Astrocyte of the spinal cord (primary cell): ENCODE results near the gene PI4K2B.
"Not testable (repeated sequence)": the region's sequence is repeated elsewhere in the genome, so short reads cannot be mapped to it uniquely, and the experiment has no call there.

Experiments used
- DNase-seq: peaks from one replicate; pipeline ENCODE4 v3.0.0; 2011; ENCODE audit warnings: low read depth, low spot score
- H3K4me3 ChIP-seq: 2 replicates; pipeline ENCODE4 v1.5.1; 2011; ENCODE audit warnings: low read depth, mild to moderate bottlenecking, low read length, moderate library complexity
- CTCF ChIP-seq: IDR thresholded peaks from 2 replicates; pipeline ENCODE4 v1.5.1; 2012; ENCODE audit warnings: low read depth, mild to moderate bottlenecking, low read length, inconsistent platforms
- in situ Hi-C: cut with HindIII; loops from 2 replicates; pipeline ENCODE4 v1.10.0; 2017; ENCODE audit warnings: low sequenced_read_pairs

PI4K2B gene

GRCh38 chr4:25312496-25313200, 78.8 kb downstream of the PI4K2B start, which contains the start of gene ZCCHC4:
ZCCHC4 (plus strand) TSS chr4:25312774; CDS start chr4:25312810, 36 bp downstream.
- TF ChIP-seq CTCF: peak; percentile 97
- peak within 1 kb of the TSS; percentile 73 for H3K4me3 ChIP-seq
- DNase-seq: peak; percentile 95
- in situ Hi-C loops: no loop called here

GRCh38 chr4:25313201-25313895, 79.5 kb downstream of the PI4K2B start:
- no peak for DNase-seq
- in situ Hi-C loops: no loop called here
- H3K4me3 ChIP-seq: peak overlapping the region; percentile 73
- TF ChIP-seq CTCF: no peak

GRCh38 chr4:25320336-25320735, 86.5 kb downstream of the PI4K2B start:
- DNase-seq: no peak
- TF ChIP-seq CTCF: no peak
- H3K4me3 ChIP-seq: no peak overlapping the region
- in situ Hi-C loops: no loop called here

- no peak for TF ChIP-seq CTCF
- no peak overlapping the region for H3K4me3 ChIP-seq
- peak; percentile 88 for DNase-seq
- in situ Hi-C loops: no loop called here
These were observed 86.9 kb downstream of the PI4K2B start for GRCh38 chr4:25320773-25321172.

- no peak overlapping the region for H3K4me3 ChIP-seq
- DNase-seq: no peak
- TF ChIP-seq CTCF: no peak
- in situ Hi-C loops: no loop called here
These were observed 87.9 kb downstream of the PI4K2B start for GRCh38 chr4:25321703-25322102.

- DNase-seq, in situ Hi-C loops, H3K4me3 ChIP-seq: not testable (repeated sequence)
These were observed 94.6 kb downstream of the PI4K2B start for GRCh38 chr4:25328463-25328862.
